GM12892 (cell line): Measurements from ENCODE around the gene RGMB.

Source experiments
- POLR2A ChIP-seq: IDR thresholded peaks from 2 replicates; pipeline ENCODE4 v1.6.1; 2011; ENCODE audit warnings: low read depth, low read length, control low read depth
- POLR2AphosphoS5 ChIP-seq: IDR thresholded peaks from 2 replicates; pipeline ENCODE4 v1.6.1; 2011; ENCODE audit warnings: low read depth, low read length, control low read depth
- TAF1 ChIP-seq: IDR thresholded peaks from 2 replicates; pipeline ENCODE4 v1.6.1; 2011; ENCODE audit warnings: low read depth, mild to moderate bottlenecking, control low read depth, low read length, borderline replicate concordance

DNA sequence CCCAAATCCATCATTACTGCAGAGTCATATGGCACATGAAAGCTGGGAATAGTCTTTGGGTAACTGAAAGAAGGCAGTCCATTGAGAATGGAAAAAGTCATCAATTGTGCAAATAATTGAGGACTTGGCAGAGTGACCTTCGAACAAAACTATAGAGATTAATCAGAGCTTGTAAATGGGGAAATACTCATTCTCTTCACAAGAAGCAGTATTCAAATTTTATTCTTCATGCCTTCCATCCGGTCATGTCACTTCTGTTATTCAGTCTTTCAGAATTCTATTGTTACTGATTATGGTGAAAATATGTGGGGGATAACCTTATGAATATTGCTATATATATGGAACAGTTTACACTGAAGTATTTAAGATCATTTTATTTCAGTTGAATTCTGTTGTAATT, 8.1 kb downstream of the RGMB start:
- TF ChIP-seq POLR2AphosphoS5 (no peak), POLR2A (no peak), TAF1 (no peak)
